ENCODE results near the gene CENPF.

Gene CENPF

DNA sequence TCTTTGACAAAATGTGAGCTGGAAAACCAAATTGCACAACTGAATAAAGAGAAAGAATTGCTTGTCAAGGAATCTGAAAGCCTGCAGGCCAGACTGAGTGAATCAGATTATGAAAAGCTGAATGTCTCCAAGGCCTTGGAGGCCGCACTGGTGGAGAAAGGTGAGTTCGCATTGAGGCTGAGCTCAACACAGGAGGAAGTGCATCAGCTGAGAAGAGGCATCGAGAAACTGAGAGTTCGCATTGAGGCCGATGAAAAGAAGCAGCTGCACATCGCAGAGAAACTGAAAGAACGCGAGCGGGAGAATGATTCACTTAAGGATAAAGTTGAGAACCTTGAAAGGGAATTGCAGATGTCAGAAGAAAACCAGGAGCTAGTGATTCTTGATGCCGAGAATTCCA, 42.7 kb downstream of the CENPF start:
- H3K4me3 ChIP-seq (ENCODE audit: low read depth, low read length) = no peak overlapping the region
- no peak for TF ChIP-seq CTCF (IDR thresholded peaks at IDR 0.05; ENCODE audit: low read depth, low read length)
- no peak for DNase-seq (ENCODE audit: low read depth, low spot score)
- in situ Hi-C loops (cut with HindIII; ENCODE audit: low sequenced_read_pairs) = no loop called here

GRCh38 chr1:214648801-214649200, 45.8 kb downstream of the CENPF start:
- no peak for DNase-seq (ENCODE audit: low read depth, low spot score)
- TF ChIP-seq CTCF (IDR thresholded peaks at IDR 0.05; ENCODE audit: low read depth, low read length) = no peak
- in situ Hi-C loops (cut with HindIII; ENCODE audit: low sequenced_read_pairs) = no loop called here
- H3K4me3 ChIP-seq (ENCODE audit: low read depth, low read length) = no peak overlapping the region

DNA sequence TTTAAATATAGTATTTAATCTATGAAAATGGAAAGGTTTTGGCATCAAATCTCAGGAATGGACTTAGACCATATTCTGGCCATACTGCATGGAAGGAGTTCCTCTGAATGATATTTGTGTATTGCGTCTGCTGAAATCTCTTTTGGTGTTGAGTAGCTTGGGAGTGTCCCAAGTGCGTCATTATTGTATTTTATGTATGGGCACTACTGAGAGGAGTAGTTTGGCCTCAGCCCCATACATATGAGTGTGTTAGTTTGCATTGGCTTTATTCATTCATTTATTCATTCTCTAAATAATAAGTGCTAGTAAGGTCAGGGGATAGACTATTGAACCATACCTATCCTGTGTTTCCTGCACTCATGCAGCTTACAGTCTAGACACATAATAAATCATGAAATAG, 46.6 kb downstream of the CENPF start:
- no peak for DNase-seq (ENCODE audit: low read depth, low spot score)
- TF ChIP-seq CTCF (IDR thresholded peaks at IDR 0.05; ENCODE audit: low read depth, low read length) = no peak
- in situ Hi-C loops (cut with HindIII; ENCODE audit: low sequenced_read_pairs) = no loop called here
- no peak overlapping the region for H3K4me3 ChIP-seq (ENCODE audit: low read depth, low read length)

DNA sequence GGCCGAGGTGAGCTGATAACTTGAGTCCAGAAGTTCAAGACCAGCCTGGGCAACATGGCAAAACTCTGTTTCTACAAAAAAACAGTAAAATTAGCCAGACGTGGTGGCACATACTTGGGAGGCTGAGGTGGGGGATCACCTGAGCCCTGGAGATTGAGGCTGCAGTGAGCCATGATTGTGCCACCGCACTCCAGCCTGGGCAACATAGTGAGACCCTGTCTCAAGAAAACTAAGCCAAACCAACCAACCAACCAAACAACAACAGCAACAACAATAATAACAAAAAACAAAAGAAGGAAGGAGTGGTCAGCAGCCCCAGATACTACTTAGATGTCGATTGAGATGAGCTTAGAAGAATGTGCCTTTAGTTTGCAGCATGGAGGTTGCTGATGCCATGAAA, 47.7 kb downstream of the CENPF start:
- no peak for TF ChIP-seq CTCF (IDR thresholded peaks at IDR 0.05; ENCODE audit: low read depth, low read length)
- H3K4me3 ChIP-seq (ENCODE audit: low read depth, low read length) = no peak overlapping the region
- no peak for DNase-seq (ENCODE audit: low read depth, low spot score)
- in situ Hi-C loops (cut with HindIII; ENCODE audit: low sequenced_read_pairs) = no loop called here

DNA sequence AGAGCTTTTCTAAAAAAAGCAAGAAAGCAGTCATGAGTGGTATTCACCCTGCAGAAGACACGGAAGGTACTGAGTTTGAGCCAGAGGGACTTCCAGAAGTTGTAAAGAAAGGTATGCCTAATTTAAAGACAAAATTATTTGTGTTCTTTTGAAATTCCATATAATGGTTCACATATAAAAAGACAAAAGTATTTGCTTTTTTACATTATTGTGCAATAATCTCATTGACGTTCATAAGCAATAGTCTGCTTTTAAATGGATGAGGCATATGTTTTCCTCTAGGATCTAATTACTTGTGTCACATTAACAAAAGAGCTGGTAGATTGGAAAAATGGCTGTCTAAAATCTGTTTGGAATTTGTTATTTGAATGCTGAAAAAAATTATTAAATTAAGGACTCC, 54.3 kb downstream of the CENPF start:
- TF ChIP-seq CTCF (IDR thresholded peaks at IDR 0.05; ENCODE audit: low read depth, low read length) = no peak
- DNase-seq (ENCODE audit: low read depth, low spot score) = no peak
- no peak overlapping the region for H3K4me3 ChIP-seq (ENCODE audit: low read depth, low read length)
- in situ Hi-C loops (cut with HindIII; ENCODE audit: low sequenced_read_pairs) = no loop called here

GRCh38 chr1:214658175-214658574, 55.2 kb downstream of the CENPF start:
- TF ChIP-seq CTCF (IDR thresholded peaks at IDR 0.05; ENCODE audit: low read depth, low read length) = no peak
- DNase-seq (ENCODE audit: low read depth, low spot score) = no peak
- in situ Hi-C loops (cut with HindIII; ENCODE audit: low sequenced_read_pairs) = no loop called here
- H3K4me3 ChIP-seq (ENCODE audit: low read depth, low read length) = no peak overlapping the region

- peak; percentile 51 for DNase-seq (ENCODE audit: low read depth, low spot score)
- peak; percentile 60 for TF ChIP-seq CTCF (IDR thresholded peaks at IDR 0.05; ENCODE audit: low read depth, low read length)
- H3K4me3 ChIP-seq (ENCODE audit: low read depth, low read length) = no peak overlapping the region
- in situ Hi-C loops (cut with HindIII; ENCODE audit: low sequenced_read_pairs) = no loop called here
These were observed 55.8 kb downstream of the CENPF start for GRCh38 chr1:214658785-214659184.
